Fibroblast of the aortic adventitia (primary cell): ENCODE results near the gene CASP9. TPM values are rescaled to one million over a fixed set of nuclear protein-coding genes. Genes with fewer than 3 reads are reported as not detected.
A peak's percentile ranks its signal among the peaks of the same experiment; 100 is the strongest.

Experiments used
- DNase-seq: peaks from one replicate; pipeline ENCODE4 v3.0.0-alpha.2; 2010; ENCODE audit warnings: low read depth
- H3K4me3 ChIP-seq: 2 replicates; pipeline ENCODE4 v1.5.1; 2011; ENCODE audit warnings: low read depth, mild to moderate bottlenecking, control low read depth, low read length, moderate library complexity
- total RNA-seq: library from RNA; depleted of rRNA; stranded (reverse); fragments of >200 nt; gene quantifications from 2 replicates; pipeline ENCODE4 v1.2.3, GENCODE V29; 2012; ENCODE audit warnings: low replicate concordance
- TF ChIP-seq, protein P1 (sequence below): IDR thresholded peaks from 2 replicates; pipeline ENCODE4 v1.5.1; 2011; ENCODE audit warnings: mild to moderate bottlenecking, low read length, control low read depth, inconsistent platforms; ENCODE audit not compliant: insufficient read depth

Gene CASP9
- total RNA-seq, 1 donor = 7.1 TPM

- TF ChIP-seq, protein P1, sequence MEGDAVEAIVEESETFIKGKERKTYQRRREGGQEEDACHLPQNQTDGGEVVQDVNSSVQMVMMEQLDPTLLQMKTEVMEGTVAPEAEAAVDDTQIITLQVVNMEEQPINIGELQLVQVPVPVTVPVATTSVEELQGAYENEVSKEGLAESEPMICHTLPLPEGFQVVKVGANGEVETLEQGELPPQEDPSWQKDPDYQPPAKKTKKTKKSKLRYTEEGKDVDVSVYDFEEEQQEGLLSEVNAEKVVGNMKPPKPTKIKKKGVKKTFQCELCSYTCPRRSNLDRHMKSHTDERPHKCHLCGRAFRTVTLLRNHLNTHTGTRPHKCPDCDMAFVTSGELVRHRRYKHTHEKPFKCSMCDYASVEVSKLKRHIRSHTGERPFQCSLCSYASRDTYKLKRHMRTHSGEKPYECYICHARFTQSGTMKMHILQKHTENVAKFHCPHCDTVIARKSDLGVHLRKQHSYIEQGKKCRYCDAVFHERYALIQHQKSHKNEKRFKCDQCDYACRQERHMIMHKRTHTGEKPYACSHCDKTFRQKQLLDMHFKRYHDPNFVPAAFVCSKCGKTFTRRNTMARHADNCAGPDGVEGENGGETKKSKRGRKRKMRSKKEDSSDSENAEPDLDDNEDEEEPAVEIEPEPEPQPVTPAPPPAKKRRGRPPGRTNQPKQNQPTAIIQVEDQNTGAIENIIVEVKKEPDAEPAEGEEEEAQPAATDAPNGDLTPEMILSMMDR = no peak
- DNase-seq = no peak
- H3K4me3 ChIP-seq = no peak overlapping the region
Observed at GRCh38 chr1:15557594-15557993, 33.6 kb upstream of the CASP9 start.

GRCh38 chr1:15557008-15557407, 33.0 kb upstream of the CASP9 start:
- no peak for DNase-seq
- TF ChIP-seq, protein P1 = no peak
- H3K4me3 ChIP-seq = no peak overlapping the region

- TF ChIP-seq, protein P1 = no peak
- no peak overlapping the region for H3K4me3 ChIP-seq
- DNase-seq = no peak
Observed at GRCh38 chr1:15550573-15550972, 26.6 kb upstream of the CASP9 start.

- H3K4me3 ChIP-seq = no peak overlapping the region
- DNase-seq = no peak
- TF ChIP-seq, protein P1 = no peak
Observed at GRCh38 chr1:15546641-15547040, 22.6 kb upstream of the CASP9 start.

DNA sequence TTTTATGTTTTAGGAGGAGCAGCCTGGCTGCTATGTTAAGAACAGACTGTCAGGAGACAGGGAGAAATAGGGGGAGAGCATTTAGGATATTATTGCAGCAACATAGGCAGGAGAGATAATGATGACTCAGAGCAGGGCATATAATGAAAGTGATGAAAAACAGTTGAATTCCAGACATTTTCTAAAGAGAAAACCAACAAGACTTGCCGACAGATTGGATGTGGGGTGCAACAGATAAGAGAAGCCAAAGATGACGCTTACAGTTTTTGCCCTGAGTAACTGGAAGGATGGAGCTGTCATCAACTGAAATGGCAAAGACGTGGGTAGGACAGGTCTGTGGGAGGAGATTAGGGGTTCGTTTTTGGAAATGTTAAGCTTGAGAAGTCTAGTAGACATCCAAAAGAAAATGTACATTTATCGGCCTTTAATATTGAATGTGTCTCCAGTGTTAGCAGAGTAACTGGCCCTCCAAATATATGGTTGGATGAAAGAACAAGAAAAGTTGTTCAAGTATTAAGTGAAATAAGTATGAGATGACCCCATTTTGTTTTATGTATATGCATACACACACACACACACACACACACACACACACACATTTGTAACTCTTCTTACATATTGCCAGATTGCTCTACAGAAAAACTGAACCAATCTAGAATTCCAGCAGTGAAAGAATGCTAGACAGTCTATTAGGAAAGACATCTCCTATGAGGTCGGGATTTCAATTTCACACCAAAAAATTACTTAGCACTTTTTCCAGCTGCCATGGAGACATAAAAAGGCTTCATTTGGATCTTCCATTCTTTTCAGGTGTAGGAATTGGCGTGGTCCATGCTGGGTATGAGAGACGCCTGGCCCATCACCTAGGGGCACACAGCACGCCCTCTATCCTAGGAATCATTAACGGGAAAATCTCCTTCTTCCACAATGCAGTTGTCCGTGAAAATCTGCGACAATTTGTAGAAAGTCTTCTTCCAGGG, 19.9 kb upstream of the CASP9 start:
- TF ChIP-seq, protein P1 = no peak
- H3K4me3 ChIP-seq = no peak overlapping the region
- peak; percentile 89 for DNase-seq

- DNase-seq = no peak
- TF ChIP-seq, protein P1 = no peak
- no peak overlapping the region for H3K4me3 ChIP-seq
Observed at GRCh38 chr1:15543251-15543588, 19.2 kb upstream of the CASP9 start.
